WERI-Rb-1 (cell line): ENCODE measurements around the gene TBX15.

Experiments
- DNase-seq: peaks from one replicate; pipeline ENCODE4 v3.0.0-alpha.2; 2020
- H3K27ac ChIP-seq: fragments of 250-450 bp; sonication (Bioruptor Pico); 2 replicates; pipeline ENCODE4 v1.5.1; 2020; ENCODE audit warnings: mild to moderate bottlenecking, moderate library complexity
- H3K27me3 ChIP-seq: fragments of 250-450 bp; sonication (Bioruptor Pico); 2 replicates; pipeline ENCODE4 v1.5.1; 2021; ENCODE audit warnings: mild to moderate bottlenecking, low read depth, moderate library complexity; ENCODE audit not compliant: insufficient read depth, severe bottlenecking
- H3K36me3 ChIP-seq: fragments of 250-450 bp; sonication (Bioruptor Pico); 2 replicates; pipeline ENCODE4 v1.5.1; 2020; ENCODE audit warnings: mild to moderate bottlenecking, moderate library complexity
- H3K4me3 ChIP-seq: 2 replicates; pipeline ENCODE4 v1.5.1; 2011; ENCODE audit warnings: low read depth, mild to moderate bottlenecking, control low read depth, low read length
- H3K9me3 ChIP-seq: fragments of 250-450 bp; sonication (Bioruptor Pico); 2 replicates; pipeline ENCODE4 v1.5.1; 2021; ENCODE audit warnings: mild to moderate bottlenecking, moderate library complexity; ENCODE audit not compliant: severe bottlenecking
- TF ChIP-seq, protein P1 (sequence below): IDR thresholded peaks from 2 replicates; pipeline ENCODE4 v1.5.1; 2011; ENCODE audit warnings: low read depth, mild to moderate bottlenecking, control low read depth, inconsistent platforms, low read length

Gene TBX15

DNA sequence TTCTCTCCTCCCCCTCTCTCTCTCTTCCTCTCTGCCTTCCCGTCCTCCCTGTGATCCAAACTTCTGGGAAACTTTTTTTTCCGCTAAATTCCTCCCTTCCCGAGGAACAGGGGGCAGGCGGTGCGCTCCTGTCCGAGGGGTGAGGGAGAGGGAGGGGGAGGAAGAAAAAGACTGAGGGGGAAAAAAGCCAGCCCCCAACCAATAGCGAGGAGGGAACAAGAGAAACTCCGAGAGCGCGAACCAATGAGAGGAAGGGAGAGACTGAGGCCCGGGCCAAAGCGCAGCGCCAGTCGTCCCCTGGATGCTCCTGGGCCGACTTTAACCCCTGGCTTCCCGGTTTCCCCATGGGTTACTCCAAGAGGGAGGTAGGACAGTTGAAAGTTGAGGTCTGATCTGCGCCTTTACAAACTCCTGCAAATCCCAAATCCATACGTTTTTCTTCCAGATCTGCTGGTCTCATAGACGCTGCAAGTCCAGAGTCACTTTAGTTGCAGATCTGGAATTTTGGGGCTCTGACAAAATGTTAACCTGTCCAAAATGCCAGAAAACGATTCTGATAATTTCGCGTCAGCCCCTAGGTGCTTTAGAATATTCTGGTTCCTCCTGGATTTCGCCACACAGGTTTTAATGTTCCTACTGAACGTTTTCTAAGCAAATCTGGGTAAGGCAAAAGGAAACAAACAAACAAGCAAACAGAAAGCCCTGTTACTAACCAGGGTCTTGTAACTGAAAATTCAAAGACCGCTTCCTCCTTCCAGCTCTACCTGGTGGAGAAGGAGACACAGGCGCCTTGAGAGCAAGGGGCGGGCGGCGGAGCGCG lies at the start of gene TBX15:
Gene TBX15 (minus strand): TSS at position 158 of the 820 bp plus-strand sequence. CDS start 548 bp downstream, outside the sequence.
- TF ChIP-seq, protein P1, sequence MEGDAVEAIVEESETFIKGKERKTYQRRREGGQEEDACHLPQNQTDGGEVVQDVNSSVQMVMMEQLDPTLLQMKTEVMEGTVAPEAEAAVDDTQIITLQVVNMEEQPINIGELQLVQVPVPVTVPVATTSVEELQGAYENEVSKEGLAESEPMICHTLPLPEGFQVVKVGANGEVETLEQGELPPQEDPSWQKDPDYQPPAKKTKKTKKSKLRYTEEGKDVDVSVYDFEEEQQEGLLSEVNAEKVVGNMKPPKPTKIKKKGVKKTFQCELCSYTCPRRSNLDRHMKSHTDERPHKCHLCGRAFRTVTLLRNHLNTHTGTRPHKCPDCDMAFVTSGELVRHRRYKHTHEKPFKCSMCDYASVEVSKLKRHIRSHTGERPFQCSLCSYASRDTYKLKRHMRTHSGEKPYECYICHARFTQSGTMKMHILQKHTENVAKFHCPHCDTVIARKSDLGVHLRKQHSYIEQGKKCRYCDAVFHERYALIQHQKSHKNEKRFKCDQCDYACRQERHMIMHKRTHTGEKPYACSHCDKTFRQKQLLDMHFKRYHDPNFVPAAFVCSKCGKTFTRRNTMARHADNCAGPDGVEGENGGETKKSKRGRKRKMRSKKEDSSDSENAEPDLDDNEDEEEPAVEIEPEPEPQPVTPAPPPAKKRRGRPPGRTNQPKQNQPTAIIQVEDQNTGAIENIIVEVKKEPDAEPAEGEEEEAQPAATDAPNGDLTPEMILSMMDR = no peak
- no peaks in the 10 kb centered on the region for H3K9me3 ChIP-seq
- no peak for DNase-seq
- H3K36me3 ChIP-seq = no peaks in the 10 kb centered on the region
- H3K4me3 ChIP-seq = peak within 1 kb of the TSS; percentile 40
- H3K27me3 ChIP-seq = peaks cover 4% of the 10 kb centered on the region
- no peak within 1 kb of the TSS for H3K27ac ChIP-seq

DNA sequence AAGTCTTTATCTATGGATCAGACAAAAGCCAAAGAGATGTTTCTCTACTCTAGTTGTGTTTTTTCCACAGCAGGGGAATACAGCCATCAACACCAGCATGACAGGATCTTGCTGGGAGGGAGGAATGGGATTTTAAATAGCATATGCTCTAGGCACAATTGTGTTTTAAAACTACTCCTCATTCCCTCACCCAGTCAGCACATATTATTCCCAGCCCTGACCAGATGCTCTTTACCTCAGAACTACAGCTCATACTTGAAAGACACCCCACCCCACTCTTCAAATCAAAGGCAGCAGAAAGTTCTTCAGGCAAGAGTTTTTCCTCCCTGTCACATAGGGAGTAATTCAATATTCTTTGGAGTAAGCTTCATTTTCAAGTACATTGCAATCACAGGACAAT lies 46.2 kb upstream of the TBX15 start:
- H3K36me3 ChIP-seq = no peaks in the 10 kb centered on the region
- TF ChIP-seq, protein P1 = no peak
- H3K27ac ChIP-seq = no peak overlapping the region
- no peak overlapping the region for H3K4me3 ChIP-seq
- H3K27me3 ChIP-seq = no peaks in the 10 kb centered on the region
- no peak for DNase-seq
- H3K9me3 ChIP-seq = no peaks in the 10 kb centered on the region

DNA sequence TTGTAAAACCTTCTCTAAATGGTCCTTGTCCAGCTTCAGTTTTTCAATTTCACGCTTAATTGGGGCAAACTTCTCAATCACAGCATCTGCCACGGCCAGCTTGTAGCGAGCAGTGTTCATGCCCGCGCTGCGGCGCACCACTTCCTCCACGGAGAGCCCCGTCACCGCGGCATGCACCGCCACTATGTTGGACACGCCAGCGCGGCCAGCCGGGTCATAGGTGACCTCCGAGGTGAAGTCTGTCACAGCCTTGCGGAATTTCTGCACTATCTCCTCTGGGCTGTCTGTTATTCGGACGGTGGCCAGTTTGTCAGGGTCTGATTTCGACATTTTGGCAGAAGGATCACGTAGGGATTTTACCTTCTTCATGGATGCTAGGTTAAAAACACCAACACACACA lies 44.8 kb upstream of the TBX15 start:
- DNase-seq = no peak
- H3K36me3 ChIP-seq = no peaks in the 10 kb centered on the region
- H3K27me3 ChIP-seq = no peaks in the 10 kb centered on the region
- H3K9me3 ChIP-seq = no peaks in the 10 kb centered on the region
- TF ChIP-seq, protein P1 = no peak
- no peak overlapping the region for H3K4me3 ChIP-seq
- no peak overlapping the region for H3K27ac ChIP-seq

DNA sequence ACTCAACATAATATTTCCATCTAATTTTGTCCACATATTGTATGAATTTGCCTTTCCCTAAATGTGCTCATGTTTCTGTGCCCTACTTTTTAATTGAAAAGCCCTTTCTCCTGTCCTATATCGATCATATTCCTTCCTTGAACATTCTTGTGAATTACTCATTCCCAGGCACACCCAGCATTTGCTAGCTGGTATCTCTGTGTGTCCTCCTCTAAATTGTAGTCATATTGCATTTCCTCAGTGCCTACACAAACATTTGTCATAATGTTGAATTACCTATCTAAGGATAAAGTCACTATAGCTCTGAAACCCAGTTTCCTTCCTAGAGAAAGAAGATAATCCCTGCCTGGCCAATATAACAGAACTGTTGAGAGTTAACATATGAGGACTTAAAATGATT lies 39.6 kb upstream of the TBX15 start:
- Histone ChIP-seq H3K27me3 (no peaks in the 10 kb centered on the region), H3K36me3 (no peaks in the 10 kb centered on the region), H3K27ac (no peak overlapping the region), H3K9me3 (no peaks in the 10 kb centered on the region), H3K4me3 (no peak overlapping the region)
- no peak for DNase-seq
- TF ChIP-seq, protein P1 = no peak

DNA sequence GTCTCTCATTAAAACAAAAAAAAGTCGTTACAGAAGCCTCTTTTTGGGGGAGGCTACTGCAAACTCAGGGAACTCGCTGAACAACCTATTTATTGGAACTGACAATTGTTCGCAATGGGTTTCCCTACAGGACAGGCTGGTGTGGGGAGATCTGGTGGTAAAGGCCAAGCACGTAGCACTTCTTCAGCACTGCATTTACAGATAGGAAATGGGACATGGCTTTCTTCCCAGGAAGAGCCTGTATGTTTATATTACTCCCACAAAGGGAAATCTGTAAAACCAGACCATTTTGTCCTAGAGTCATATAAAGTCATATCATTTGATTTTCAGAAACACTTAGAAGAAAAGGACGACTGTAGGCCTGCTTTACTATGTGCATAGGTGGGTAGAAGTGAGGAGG lies 38.8 kb upstream of the TBX15 start:
- TF ChIP-seq, protein P1 = no peak
- Histone ChIP-seq H3K36me3 (no peaks in the 10 kb centered on the region), H3K27ac (no peak overlapping the region), H3K9me3 (no peaks in the 10 kb centered on the region), H3K4me3 (no peak overlapping the region), H3K27me3 (no peaks in the 10 kb centered on the region)
- no peak for DNase-seq

DNA sequence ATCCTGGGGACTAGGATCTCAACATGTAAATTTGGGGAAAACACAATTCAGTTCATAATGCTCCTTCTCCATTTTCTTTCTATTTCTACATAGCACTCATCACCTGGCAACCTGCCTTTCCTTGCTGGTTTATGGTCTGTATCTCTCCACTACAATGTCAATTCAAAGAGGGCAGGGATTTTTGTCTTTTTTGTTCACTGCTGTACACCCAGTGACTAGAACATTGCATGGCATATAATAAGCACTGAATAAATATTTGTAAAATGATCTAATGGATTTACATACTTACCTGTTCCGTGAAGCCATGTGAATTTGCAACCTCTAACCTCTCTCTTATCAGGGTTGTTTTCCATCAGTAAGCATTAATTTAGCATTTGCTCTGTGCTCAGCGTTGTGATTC lies 27.4 kb upstream of the TBX15 start:
- Histone ChIP-seq H3K4me3 (no peak overlapping the region), H3K9me3 (no peaks in the 10 kb centered on the region), H3K27me3 (no peaks in the 10 kb centered on the region), H3K36me3 (no peaks in the 10 kb centered on the region), H3K27ac (no peak overlapping the region)
- DNase-seq = no peak
- TF ChIP-seq, protein P1 = no peak
